ENCODE measurements around the gene PRSS23.

- TF ChIP-seq PATZ1 (CRISPR knock-in tag; IDR thresholded peaks at IDR 0.05; ENCODE audit: borderline replicate concordance) = no peak
- no peak for TF ChIP-seq TSHZ2 (CRISPR knock-in tag; IDR thresholded peaks at IDR 0.05)
- TF ChIP-seq ZFP30 (CRISPR knock-in tag; IDR thresholded peaks at IDR 0.05) = no peak
- no peak for TF ChIP-seq OSR1 (CRISPR knock-in tag; IDR thresholded peaks at IDR 0.05)
- TF ChIP-seq ARNTL (CRISPR knock-in tag; IDR thresholded peaks at IDR 0.05; ENCODE audit: borderline replicate concordance, low read depth) = no peak
- TF ChIP-seq TCF4 (CRISPR knock-in tag; IDR thresholded peaks at IDR 0.05; ENCODE audit: borderline replicate concordance) = no peak
- no peak for TF ChIP-seq BACH2 (CRISPR knock-in tag; IDR thresholded peaks at IDR 0.05; ENCODE audit: borderline replicate concordance)
- no peak for TF ChIP-seq RARB (CRISPR knock-in tag; IDR thresholded peaks at IDR 0.05)
- TF ChIP-seq ZNF8 (CRISPR knock-in tag; IDR thresholded peaks at IDR 0.05) = no peak
Measured at GRCh38 chr11:86753459-86753858, 46.9 kb upstream of the PRSS23 start.

Measured in SK-N-SH treated with all-trans-retinoic acid at 6 μM for 48 hours (cell line).